Activated CD4-positive, alpha-beta T cell treated with anti-CD3 and anti-CD28 coated beads, Interleukin-2, amount 10 ng/mL, durations not matched to agents 7 days and 5 days (primary cell): Measurements from ENCODE around the gene GPBP1. TPM values are rescaled to one million over a fixed set of nuclear protein-coding genes. Genes with fewer than 3 reads are reported as not detected.
"Not testable (repeated sequence)": the region's sequence is repeated elsewhere in the genome, so short reads cannot be mapped to it uniquely, and the experiment has no call there.

ENCODE experiments used
- CTCF ChIA-PET: fragments of 350-600 bp; sonication (Branson Sonifier 250); formaldehyde crosslinking; loops from one replicate; lab custom pipeline; 2021; ENCODE audit warnings: antibody characterized with exemption; lab: Charles Lee
- POLR2A ChIA-PET: fragments of 350-600 bp; sonication (Branson Sonifier 250); formaldehyde crosslinking; loops from one replicate; lab custom pipeline; 2021; ENCODE audit warnings: antibody characterized with exemption; lab: Charles Lee
- DNase-seq: peaks from one replicate; pipeline ENCODE4 v3.0.0-alpha.2; 2020
- H3K27ac Mint-ChIP-seq: one replicate; pipeline ENCODE4 v1.8.0; 2021; ENCODE audit warnings: mild to moderate bottlenecking, moderate library complexity, mixed read lengths
- H3K27me3 Mint-ChIP-seq: one replicate; pipeline ENCODE4 v1.8.0; 2021; ENCODE audit warnings: mixed read lengths
- H3K36me3 Mint-ChIP-seq: one replicate; pipeline ENCODE4 v1.8.0; 2021; ENCODE audit warnings: low read depth, mixed read lengths
- H3K4me1 Mint-ChIP-seq: one replicate; pipeline ENCODE4 v1.8.0; 2021; ENCODE audit warnings: mixed read lengths
- H3K4me3 Mint-ChIP-seq: one replicate; pipeline ENCODE4 v1.8.0; 2021; ENCODE audit warnings: mild to moderate bottlenecking, moderate library complexity, mixed read lengths
- H3K9me3 Mint-ChIP-seq: one replicate; pipeline ENCODE4 v1.8.0; 2021; ENCODE audit warnings: mixed read lengths
- total RNA-seq, 2 experiments: library from RNA; stranded (reverse); gene quantifications; one replicate each; pipeline ENCODE4 v1.2.3, GENCODE V29; 2021

Gene GPBP1, protein sequence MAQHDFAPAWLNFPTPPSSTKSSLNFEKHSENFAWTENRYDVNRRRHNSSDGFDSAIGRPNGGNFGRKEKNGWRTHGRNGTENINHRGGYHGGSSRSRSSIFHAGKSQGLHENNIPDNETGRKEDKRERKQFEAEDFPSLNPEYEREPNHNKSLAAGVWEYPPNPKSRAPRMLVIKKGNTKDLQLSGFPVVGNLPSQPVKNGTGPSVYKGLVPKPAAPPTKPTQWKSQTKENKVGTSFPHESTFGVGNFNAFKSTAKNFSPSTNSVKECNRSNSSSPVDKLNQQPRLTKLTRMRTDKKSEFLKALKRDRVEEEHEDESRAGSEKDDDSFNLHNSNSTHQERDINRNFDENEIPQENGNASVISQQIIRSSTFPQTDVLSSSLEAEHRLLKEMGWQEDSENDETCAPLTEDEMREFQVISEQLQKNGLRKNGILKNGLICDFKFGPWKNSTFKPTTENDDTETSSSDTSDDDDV
- total RNA-seq: 100 to 1,000 TPM in 1 of 2 experiments, 10 to 100 TPM in 1; 86.4 to 104 TPM

DNA sequence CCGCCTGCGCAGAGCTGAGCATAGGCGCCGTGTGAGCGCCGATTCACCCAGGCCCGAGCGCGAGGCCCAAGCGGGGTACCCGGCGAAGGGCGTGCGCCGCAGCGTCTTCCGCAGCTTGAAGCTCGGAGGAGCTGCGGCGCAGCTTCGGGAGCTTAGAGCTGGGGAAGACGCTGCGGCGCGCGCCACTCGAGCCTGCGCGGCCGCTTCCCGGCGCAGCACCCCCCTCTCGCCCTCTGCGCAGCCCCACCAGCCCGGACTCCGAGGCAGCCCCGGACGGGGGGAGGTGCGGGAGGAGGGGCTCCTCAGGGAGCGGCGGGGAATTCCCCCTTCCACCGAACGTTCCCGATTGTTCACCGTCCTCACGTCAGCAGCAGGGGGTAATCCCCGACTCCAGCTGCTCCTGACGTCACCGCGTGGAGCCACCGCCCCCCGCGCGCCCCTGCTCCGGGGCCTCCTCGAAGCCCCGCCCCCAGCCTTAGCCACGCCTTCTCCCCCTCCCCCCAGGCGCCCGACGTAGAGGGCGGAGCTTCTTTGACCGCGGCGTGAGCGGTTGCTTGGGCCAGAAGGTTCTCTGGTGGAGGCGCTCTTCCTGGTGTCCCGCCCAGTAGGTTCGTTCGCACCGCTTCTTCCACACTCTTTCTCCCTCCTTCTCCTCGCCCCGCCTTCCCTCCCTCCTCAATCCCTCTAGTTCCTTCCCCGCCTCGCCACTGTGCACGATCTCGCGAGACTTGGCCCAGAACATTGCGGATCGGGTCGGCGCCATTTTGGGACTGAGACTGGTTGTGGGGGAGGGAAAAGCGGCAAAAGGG lies at the start of gene GPBP1:
Gene GPBP1 (plus strand): TSS at position 741 of the 809 bp plus-strand sequence. CDS start 40,072 bp downstream, outside the sequence.
- DNase-seq: peak; percentile 99
- no peaks in the 10 kb centered on the region for H3K9me3 Mint-ChIP-seq
- H3K4me3 Mint-ChIP-seq: peak within 1 kb of the TSS; percentile 99
- H3K4me1 Mint-ChIP-seq: peaks cover 27% of the 10 kb centered on the region
- H3K27me3 Mint-ChIP-seq: no peaks in the 10 kb centered on the region
- ChIA-PET POLR2A (no interaction called here), CTCF (interaction anchor here (1.2 kb wide), 1 partner anchor 11 kb away, joined by 3 read pairs; no protein-coding TSS in a partner anchor)
- H3K27ac Mint-ChIP-seq: peak within 1 kb of the TSS; percentile 99
- H3K36me3 Mint-ChIP-seq: peaks cover 36% of the 10 kb centered on the region

DNA sequence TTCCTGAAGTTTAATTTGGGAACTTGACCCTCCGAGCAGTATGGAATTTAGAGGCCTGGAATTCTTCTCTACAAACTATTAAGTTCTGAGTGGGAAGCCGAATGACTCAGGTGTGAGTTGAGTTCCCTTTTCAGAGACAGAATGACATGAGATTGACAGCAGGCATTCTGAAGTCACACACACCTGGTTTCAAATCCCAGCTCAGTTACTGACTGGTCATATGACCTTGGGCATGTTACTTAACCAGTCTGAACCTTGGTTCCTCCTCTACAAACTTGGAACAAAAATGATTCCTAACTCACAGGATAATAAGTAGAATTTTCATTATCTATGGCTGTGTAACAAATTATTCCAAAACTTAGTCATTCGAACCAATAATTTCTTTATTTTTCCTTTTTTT lies 45.5 kb upstream of the GPBP1 start:
- no peak overlapping the region for H3K27ac Mint-ChIP-seq
- DNase-seq: no peak
- H3K4me3 Mint-ChIP-seq: no peak overlapping the region
- ChIA-PET POLR2A (no interaction called here), CTCF (no interaction called here)
- H3K9me3 Mint-ChIP-seq: no peaks in the 10 kb centered on the region
- peaks cover 2% of the 10 kb centered on the region for H3K27me3 Mint-ChIP-seq
- no peaks in the 10 kb centered on the region for H3K36me3 Mint-ChIP-seq
- H3K4me1 Mint-ChIP-seq: no peaks in the 10 kb centered on the region

DNA sequence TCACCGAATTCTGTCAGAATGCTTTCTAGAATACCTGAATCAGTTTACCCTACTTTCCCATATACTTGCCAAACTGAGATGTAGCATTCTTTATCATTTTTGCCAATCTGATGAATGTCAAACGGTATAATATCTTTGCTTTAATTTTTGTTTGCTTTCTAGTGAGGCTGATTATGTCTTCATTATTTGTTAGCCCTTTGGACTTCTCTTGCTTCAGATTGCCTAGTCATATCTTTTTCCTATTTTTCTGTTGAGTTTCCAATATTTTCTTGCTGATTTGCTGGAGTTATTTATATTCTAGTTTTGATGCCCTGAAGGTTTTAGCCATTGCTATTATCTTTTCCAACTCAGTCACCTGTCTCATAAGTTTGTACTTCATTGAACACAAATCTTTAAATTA lies 40.3 kb upstream of the GPBP1 start:
- DNase-seq: no peak
- Mint-ChIP-seq H3K27me3 (peaks cover 5% of the 10 kb centered on the region), H3K4me1 (no peaks in the 10 kb centered on the region), H3K36me3 (no peaks in the 10 kb centered on the region), H3K9me3 (no peaks in the 10 kb centered on the region), H3K4me3 (no peak overlapping the region), H3K27ac (no peak overlapping the region)
- CTCF ChIA-PET: no interaction called here
- POLR2A ChIA-PET: no interaction called here

DNA sequence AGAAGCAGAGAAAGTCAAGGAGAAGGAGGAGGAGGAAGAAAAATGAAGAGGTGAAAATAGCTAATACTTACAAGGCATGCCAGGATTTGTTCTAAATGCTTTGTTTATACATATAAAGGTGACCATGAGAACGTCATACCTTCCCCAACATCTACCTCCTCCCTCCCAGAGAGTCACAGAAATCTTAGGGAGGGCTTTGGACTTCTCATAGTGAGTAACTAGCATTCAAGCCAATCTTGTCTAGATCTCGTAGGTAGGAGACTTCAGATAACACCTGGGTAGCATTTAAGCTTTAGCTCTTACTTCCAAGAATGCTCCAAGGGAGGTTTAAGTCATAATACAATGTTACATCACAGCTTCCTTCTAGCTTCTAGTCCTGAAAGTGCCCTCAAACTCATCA lies 36.5 kb upstream of the GPBP1 start:
- no peak overlapping the region for H3K4me3 Mint-ChIP-seq
- no peaks in the 10 kb centered on the region for H3K9me3 Mint-ChIP-seq
- DNase-seq: no peak
- CTCF ChIA-PET: interaction anchor here (0.8 to 2.2 kb wide), 15 partner anchors 12 to 237 kb away, joined by 3 to 15 read pairs (median 4); no protein-coding TSS in a partner anchor
- H3K27ac Mint-ChIP-seq: no peak overlapping the region
- POLR2A ChIA-PET: no interaction called here
- H3K4me1 Mint-ChIP-seq: no peaks in the 10 kb centered on the region
- H3K27me3 Mint-ChIP-seq: peaks cover 5% of the 10 kb centered on the region
- H3K36me3 Mint-ChIP-seq: no peaks in the 10 kb centered on the region

DNA sequence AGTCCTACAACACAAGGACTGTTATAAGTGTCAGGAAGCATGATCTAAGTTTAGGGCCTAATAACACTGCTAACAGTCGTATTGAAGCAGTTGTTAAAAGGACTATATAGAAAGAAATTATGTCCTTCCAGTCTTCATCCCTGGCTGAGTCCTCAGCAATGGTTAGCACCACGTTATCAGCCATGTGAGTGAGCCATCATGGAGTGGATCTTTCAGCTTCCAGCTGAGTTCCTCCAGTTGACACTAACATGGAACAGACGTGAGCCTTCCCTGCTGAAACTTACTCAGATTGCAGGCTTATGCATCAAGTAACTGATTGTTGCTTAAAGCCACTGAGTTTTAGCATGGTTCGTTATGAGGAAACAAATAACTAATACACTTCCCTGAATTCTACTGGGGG lies 21.5 kb upstream of the GPBP1 start:
- peaks cover 2% of the 10 kb centered on the region for H3K36me3 Mint-ChIP-seq
- CTCF ChIA-PET: interaction anchor here (0.5 kb wide), 1 partner anchor 234 kb away, joined by 4 read pairs; no protein-coding TSS in a partner anchor

DNA sequence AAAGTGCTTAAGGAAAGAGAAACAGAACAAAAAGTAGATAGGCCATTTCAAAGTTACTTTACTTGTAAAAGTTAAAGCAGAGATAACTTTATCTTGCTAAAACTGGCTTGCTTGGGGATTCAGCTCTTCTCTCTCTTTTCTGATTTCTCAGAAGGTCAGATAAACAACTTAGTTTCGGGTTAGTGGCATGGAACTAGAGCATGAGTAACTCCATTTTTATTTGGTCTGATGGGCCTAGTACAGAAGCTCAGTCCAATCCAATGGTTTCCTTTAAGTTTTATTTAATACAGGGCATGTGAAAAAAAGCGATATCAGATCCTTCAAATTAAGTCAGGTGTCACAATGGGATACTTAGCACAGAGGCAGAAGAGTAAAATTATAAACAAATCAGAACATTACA lies 18.8 kb upstream of the GPBP1 start:
- no peak for DNase-seq
- Mint-ChIP-seq H3K4me1 (no peaks in the 10 kb centered on the region), H3K9me3 (peaks cover 7% of the 10 kb centered on the region), H3K27ac (no peak overlapping the region), H3K36me3 (peaks cover 5% of the 10 kb centered on the region), H3K4me3 (no peak overlapping the region), H3K27me3 (no peaks in the 10 kb centered on the region)
- ChIA-PET CTCF (no interaction called here), POLR2A (no interaction called here)

More for the DNA sequence above, 21.5 kb upstream of the GPBP1 start:
- POLR2A ChIA-PET: no interaction called here
- no peak for DNase-seq
- Mint-ChIP-seq H3K4me3 (no peak overlapping the region), H3K27ac (no peak overlapping the region), H3K9me3 (peaks cover 3% of the 10 kb centered on the region), H3K4me1 (no peaks in the 10 kb centered on the region), H3K27me3 (no peaks in the 10 kb centered on the region)

DNA sequence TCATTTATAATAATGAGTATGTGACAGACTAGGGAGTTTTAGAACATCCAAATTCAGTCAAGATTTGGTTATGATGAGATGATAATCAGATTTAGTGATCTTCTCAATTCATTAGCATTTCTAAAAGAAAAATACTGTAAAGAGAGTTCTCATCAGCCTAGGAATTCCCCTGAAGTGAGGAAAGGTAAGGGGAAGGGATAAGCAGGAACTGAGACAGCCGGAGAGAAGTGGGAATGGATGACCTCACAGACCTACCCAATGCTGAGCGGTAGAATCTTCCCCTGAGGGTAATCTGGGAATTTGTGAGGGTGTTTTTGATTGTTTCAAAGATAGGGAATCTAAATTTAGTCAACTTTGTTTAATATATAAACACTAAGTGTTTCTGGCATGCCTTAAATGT lies 16.7 kb upstream of the GPBP1 start:
- peaks cover 7% of the 10 kb centered on the region for H3K9me3 Mint-ChIP-seq
- CTCF ChIA-PET: no interaction called here
- H3K36me3 Mint-ChIP-seq: peaks cover 5% of the 10 kb centered on the region
- H3K27ac Mint-ChIP-seq: no peak overlapping the region
- H3K4me3 Mint-ChIP-seq: no peak overlapping the region
- H3K27me3 Mint-ChIP-seq: no peaks in the 10 kb centered on the region
- no peak for DNase-seq
- POLR2A ChIA-PET: no interaction called here
- H3K4me1 Mint-ChIP-seq: no peaks in the 10 kb centered on the region

DNA sequence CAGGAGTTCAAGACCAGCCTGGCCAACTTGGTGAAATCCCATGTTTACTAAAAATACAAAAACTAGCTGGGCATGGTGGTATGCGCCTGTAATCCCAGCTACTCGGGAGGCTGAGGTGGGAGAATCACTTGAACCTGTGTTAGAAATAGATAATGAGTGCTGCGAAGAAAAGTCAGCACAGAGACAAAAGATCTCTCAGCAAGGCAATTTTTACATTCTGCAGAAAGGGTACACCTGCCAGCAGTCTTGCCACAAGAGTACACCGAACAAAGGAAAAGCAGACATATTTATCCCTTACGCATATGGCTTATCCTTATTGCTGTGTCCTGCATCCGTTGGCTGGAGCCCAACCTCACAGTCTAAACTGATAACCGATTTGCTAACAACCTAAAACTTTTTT lies 16.2 kb upstream of the GPBP1 start:
- Mint-ChIP-seq H3K27me3 (no peaks in the 10 kb centered on the region), H3K27ac (no peak overlapping the region), H3K36me3 (peaks cover 5% of the 10 kb centered on the region), H3K9me3 (peaks cover 7% of the 10 kb centered on the region), H3K4me3 (no peak overlapping the region), H3K4me1 (no peaks in the 10 kb centered on the region)
- no peak for DNase-seq
- ChIA-PET CTCF (interaction anchor here (1.8 to 3.3 kb wide), 2 partner anchors 13 to 19 kb away, joined by 3 to 15 read pairs; no protein-coding TSS in a partner anchor), POLR2A (no interaction called here)

DNA sequence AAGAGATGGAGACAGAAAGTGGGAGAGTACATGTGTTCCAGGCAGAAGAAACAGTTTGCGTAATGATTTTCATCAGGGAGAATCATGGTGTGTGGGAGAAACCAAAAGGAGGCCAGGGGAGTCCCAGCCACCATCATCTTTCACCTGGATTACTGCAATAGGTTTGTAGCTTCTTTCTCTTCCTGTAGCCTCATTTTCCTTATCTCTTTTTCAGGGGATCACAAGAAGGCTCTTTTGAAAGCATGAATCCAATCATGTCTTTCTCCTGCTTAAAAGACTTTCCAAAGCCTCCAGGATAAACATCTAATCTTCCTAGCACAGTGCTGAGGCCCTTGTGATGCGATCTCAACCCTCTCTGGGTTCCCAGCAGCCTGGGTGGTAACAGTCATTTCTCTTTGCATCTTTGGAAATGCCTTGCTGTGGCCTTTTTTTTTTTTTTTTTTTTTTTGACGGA lies 10.3 kb upstream of the GPBP1 start:
- no peak overlapping the region for H3K27ac Mint-ChIP-seq
- no peak overlapping the region for H3K4me3 Mint-ChIP-seq
- ChIA-PET CTCF (interaction anchor here (1.2 kb wide), 1 partner anchor 10 kb away, joined by 3 read pairs; the partner anchor contains the start of gene GPBP1), POLR2A (no interaction called here)
- no peaks in the 10 kb centered on the region for H3K27me3 Mint-ChIP-seq
- DNase-seq: no peak
- no peaks in the 10 kb centered on the region for H3K9me3 Mint-ChIP-seq
- peaks cover 13% of the 10 kb centered on the region for H3K4me1 Mint-ChIP-seq
- no peaks in the 10 kb centered on the region for H3K36me3 Mint-ChIP-seq

DNA sequence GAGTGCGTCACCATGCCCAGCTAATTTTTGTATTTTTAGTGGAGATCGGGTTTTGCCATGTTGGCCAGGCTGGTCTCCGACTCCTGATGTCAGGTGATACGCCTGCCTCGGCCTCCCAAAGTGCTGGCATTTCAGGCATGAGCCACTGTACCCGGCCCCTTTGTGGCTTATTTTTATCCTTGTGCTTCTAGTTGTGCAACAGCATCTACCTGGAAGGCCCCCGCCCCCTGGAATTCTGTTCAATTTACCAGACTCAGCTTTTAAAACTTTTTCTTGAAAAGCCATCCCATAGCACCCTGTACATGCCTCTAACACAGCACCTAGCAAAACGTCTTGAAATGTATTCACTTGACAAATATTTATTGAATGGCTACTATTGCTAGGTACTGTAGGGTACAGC lies 9.7 kb upstream of the GPBP1 start:
- CTCF ChIA-PET: no interaction called here
- POLR2A ChIA-PET: no interaction called here
- Mint-ChIP-seq H3K4me1 (peaks cover 14% of the 10 kb centered on the region), H3K4me3 (no peak overlapping the region), H3K27ac (no peak overlapping the region), H3K36me3 (no peaks in the 10 kb centered on the region), H3K9me3 (no peaks in the 10 kb centered on the region), H3K27me3 (no peaks in the 10 kb centered on the region)
- DNase-seq: no peak

DNA sequence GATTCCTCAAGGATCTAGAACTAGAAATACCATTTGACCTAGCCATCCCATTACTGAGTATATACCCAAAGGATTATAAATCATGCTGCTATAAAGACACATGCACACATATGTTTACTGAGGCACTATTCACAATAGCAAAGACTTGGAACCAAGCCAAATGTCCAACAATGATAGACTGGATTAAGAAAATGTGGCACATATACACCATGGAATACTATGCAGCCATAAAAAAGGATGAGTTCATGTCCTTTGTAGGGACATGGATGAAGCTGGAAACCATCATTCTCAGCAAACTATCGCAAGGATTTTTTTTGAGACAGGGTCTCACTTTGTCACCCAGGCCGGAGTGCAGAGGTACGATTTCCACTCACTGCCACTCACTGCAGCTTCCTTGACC lies 8.7 kb upstream of the GPBP1 start:
- POLR2A ChIA-PET: not testable (repeated sequence)

DNA sequence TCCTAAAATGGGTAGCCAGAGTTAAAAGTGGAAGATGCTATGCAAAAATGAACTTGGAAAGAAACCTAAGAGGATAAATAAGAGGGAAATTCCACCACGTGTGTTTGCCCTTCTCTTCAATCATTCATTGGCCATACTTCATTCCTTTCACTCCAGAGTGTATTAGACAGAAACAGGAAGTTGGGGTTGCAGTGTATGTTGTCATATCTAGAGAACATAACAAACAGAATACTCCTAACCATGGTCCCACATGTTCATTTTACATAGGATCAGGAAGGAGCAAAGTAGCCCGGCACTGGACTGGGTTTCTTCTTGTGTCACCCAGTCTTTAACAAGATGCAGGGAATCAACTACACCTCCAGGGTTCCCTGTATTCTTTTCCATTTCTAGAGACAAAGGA lies 7.6 kb upstream of the GPBP1 start:
- no peaks in the 10 kb centered on the region for H3K27me3 Mint-ChIP-seq
- H3K36me3 Mint-ChIP-seq: no peaks in the 10 kb centered on the region
- DNase-seq: no peak
- POLR2A ChIA-PET: no interaction called here
- H3K27ac Mint-ChIP-seq: no peak overlapping the region
- H3K4me1 Mint-ChIP-seq: peaks cover 14% of the 10 kb centered on the region
- H3K9me3 Mint-ChIP-seq: no peaks in the 10 kb centered on the region
- no peak overlapping the region for H3K4me3 Mint-ChIP-seq
- CTCF ChIA-PET: interaction anchor here (1.2 kb wide), 1 partner anchor 28 kb away, joined by 4 read pairs; no protein-coding TSS in a partner anchor

More for the DNA sequence above, 8.7 kb upstream of the GPBP1 start:
- H3K27me3 Mint-ChIP-seq, DNase-seq, H3K36me3 Mint-ChIP-seq, H3K4me3 Mint-ChIP-seq, H3K9me3 Mint-ChIP-seq, H3K27ac Mint-ChIP-seq: not testable (repeated sequence)
- H3K4me1 Mint-ChIP-seq: peaks cover 14% of the 10 kb centered on the region
- CTCF ChIA-PET: interaction anchor here (1.2 kb wide), 1 partner anchor 27 kb away, joined by 4 read pairs; no protein-coding TSS in a partner anchor
